Measurements from ENCODE around the gene IFNLR1.

Gene IFNLR1

DNA sequence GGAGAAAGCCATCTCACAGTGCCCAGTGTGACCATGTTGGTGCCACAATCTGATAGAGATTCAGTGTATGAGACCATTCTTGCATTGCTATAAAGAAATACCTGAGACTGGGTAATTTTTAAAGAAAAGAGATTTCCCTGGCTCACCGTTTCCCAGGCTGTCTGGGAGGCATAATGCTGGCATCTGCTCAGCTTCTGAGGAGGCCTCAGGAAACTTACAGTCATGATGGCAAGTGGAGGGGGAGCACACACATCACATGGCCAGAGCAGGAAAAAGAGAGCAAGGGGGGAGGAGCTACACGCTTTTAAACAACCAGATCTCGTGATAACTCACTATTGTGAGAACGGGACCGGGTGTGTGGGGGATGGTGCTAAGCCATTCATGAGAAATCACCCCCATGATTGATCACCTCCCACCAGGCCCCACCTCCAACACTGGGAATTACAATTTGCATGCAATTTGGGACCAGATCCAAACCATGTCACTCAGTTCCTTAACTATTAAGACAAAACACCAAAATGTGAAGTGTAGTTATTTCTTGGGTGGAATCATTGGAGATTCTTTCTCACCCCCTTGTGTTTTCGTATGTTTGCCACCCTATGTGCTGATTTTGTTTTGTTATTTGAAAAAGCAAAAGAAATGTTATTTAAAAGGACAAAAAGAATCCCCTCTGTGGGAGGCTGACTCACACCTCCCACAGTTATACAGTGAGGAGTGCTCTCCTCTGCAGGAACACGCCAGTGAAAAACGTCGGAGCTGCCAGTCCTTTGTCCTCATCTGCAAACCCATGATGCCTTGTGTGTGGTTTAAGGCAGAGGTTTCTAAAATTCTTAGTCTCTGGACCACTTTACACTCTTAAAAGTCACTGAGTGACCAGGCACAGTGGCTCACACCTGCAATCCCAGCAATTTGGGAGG is 46.9 kb upstream of the IFNLR1 start:
- TF ChIP-seq SNAI2 (CRISPR knock-in tag; IDR thresholded peaks at IDR 0.05): no peak
- TF ChIP-seq RARB (CRISPR knock-in tag; IDR thresholded peaks at IDR 0.05): no peak
- no peak for TF ChIP-seq ZFP3 (CRISPR knock-in tag; IDR thresholded peaks at IDR 0.05)
- TF ChIP-seq ZC3H10 (CRISPR knock-in tag; IDR thresholded peaks at IDR 0.05): no peak
- TF ChIP-seq, protein P1, sequence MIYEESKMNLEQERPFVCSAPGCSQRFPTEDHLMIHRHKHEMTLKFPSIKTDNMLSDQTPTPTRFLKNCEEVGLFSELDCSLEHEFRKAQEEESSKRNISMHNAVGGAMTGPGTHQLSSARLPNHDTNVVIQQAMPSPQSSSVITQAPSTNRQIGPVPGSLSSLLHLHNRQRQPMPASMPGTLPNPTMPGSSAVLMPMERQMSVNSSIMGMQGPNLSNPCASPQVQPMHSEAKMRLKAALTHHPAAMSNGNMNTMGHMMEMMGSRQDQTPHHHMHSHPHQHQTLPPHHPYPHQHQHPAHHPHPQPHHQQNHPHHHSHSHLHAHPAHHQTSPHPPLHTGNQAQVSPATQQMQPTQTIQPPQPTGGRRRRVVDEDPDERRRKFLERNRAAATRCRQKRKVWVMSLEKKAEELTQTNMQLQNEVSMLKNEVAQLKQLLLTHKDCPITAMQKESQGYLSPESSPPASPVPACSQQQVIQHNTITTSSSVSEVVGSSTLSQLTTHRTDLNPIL (CRISPR knock-in tag; IDR thresholded peaks at IDR 0.05; ENCODE audit: low read depth): no peak
- TF ChIP-seq ZNF70 (CRISPR knock-in tag; IDR thresholded peaks at IDR 0.05): no peak
- no peak for TF ChIP-seq GLIS3 (CRISPR knock-in tag; IDR thresholded peaks at IDR 0.05)
- no peak for TF ChIP-seq OSR1 (CRISPR knock-in tag; IDR thresholded peaks at IDR 0.05)
- no peak for TF ChIP-seq ZNF8 (CRISPR knock-in tag; IDR thresholded peaks at IDR 0.05)
- TF ChIP-seq CSDC2 (CRISPR knock-in tag; IDR thresholded peaks at IDR 0.05): no peak
- no peak for TF ChIP-seq TOX (CRISPR knock-in tag; IDR thresholded peaks at IDR 0.05; ENCODE audit: borderline replicate concordance)
- TF ChIP-seq ARNTL (CRISPR knock-in tag; IDR thresholded peaks at IDR 0.05; ENCODE audit: borderline replicate concordance, low read depth): no peak
- TF ChIP-seq PPARA (CRISPR knock-in tag; IDR thresholded peaks at IDR 0.05; ENCODE audit: borderline replicate concordance): no peak
- TF ChIP-seq, protein P2, sequence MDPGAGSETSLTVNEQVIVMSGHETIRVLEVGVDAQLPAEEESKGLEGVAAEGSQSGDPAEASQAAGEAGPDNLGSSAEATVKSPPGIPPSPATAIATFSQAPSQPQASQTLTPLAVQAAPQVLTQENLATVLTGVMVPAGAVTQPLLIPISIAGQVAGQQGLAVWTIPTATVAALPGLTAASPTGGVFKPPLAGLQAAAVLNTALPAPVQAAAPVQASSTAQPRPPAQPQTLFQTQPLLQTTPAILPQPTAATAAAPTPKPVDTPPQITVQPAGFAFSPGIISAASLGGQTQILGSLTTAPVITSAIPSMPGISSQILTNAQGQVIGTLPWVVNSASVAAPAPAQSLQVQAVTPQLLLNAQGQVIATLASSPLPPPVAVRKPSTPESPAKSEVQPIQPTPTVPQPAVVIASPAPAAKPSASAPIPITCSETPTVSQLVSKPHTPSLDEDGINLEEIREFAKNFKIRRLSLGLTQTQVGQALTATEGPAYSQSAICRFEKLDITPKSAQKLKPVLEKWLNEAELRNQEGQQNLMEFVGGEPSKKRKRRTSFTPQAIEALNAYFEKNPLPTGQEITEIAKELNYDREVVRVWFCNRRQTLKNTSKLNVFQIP (CRISPR knock-in tag; IDR thresholded peaks at IDR 0.05; ENCODE audit: borderline replicate concordance, low read depth): no peak
- no peak for TF ChIP-seq TCF4 (CRISPR knock-in tag; IDR thresholded peaks at IDR 0.05; ENCODE audit: borderline replicate concordance)
- TF ChIP-seq ISL1 (CRISPR knock-in tag; IDR thresholded peaks at IDR 0.05): no peak
- no peak for TF ChIP-seq ZNF565 (CRISPR knock-in tag; conservative IDR thresholded peaks at IDR 0.05; ENCODE audit: low read depth)
- no peak for ATAC-seq

DNA sequence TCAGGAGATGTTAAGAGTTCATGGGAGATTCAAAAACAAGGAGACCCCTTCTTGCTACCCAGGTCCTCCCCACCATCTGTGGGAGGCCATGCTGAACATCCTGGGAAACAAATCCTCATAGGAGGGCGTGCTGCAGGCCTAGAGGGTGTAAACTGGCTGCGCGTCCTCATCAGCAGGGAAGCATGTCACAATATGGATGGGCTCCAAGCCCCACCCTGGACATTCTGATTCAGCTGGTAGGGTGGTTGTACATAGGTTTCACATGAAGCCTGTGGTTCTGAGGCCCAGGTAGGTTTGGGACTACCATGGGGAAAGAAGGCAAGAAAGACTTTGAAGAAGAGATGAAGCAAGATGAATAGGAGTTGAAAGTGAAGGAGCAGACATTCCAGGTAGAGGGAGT is 44.6 kb upstream of the IFNLR1 start:
- TF ChIP-seq ESRRG (CRISPR knock-in tag; IDR thresholded peaks at IDR 0.05) (no peak), CSDC2 (CRISPR knock-in tag; IDR thresholded peaks at IDR 0.05) (no peak), ISL1 (CRISPR knock-in tag; IDR thresholded peaks at IDR 0.05) (no peak), SNAI2 (CRISPR knock-in tag; IDR thresholded peaks at IDR 0.05) (no peak), ARNTL (CRISPR knock-in tag; IDR thresholded peaks at IDR 0.05; ENCODE audit: borderline replicate concordance, low read depth) (no peak), TSHZ2 (CRISPR knock-in tag; IDR thresholded peaks at IDR 0.05) (no peak), TCF4 (CRISPR knock-in tag; IDR thresholded peaks at IDR 0.05; ENCODE audit: borderline replicate concordance) (no peak), TOX (CRISPR knock-in tag; IDR thresholded peaks at IDR 0.05; ENCODE audit: borderline replicate concordance) (no peak), RARB (CRISPR knock-in tag; IDR thresholded peaks at IDR 0.05) (no peak), BACH2 (CRISPR knock-in tag; IDR thresholded peaks at IDR 0.05; ENCODE audit: borderline replicate concordance) (no peak), PPARA (CRISPR knock-in tag; IDR thresholded peaks at IDR 0.05; ENCODE audit: borderline replicate concordance) (no peak), ZNF8 (CRISPR knock-in tag; IDR thresholded peaks at IDR 0.05) (no peak), ZFP30 (CRISPR knock-in tag; IDR thresholded peaks at IDR 0.05) (no peak)
- TF ChIP-seq, protein P1 (CRISPR knock-in tag; IDR thresholded peaks at IDR 0.05; ENCODE audit: low read depth): no peak
- TF ChIP-seq, protein P2 (CRISPR knock-in tag; IDR thresholded peaks at IDR 0.05; ENCODE audit: borderline replicate concordance, low read depth): no peak
- TF ChIP-seq, protein P3, sequence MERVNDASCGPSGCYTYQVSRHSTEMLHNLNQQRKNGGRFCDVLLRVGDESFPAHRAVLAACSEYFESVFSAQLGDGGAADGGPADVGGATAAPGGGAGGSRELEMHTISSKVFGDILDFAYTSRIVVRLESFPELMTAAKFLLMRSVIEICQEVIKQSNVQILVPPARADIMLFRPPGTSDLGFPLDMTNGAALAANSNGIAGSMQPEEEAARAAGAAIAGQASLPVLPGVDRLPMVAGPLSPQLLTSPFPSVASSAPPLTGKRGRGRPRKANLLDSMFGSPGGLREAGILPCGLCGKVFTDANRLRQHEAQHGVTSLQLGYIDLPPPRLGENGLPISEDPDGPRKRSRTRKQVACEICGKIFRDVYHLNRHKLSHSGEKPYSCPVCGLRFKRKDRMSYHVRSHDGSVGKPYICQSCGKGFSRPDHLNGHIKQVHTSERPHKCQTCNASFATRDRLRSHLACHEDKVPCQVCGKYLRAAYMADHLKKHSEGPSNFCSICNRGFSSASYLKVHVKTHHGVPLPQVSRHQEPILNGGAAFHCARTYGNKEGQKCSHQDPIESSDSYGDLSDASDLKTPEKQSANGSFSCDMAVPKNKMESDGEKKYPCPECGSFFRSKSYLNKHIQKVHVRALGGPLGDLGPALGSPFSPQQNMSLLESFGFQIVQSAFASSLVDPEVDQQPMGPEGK (CRISPR knock-in tag; IDR thresholded peaks at IDR 0.05; ENCODE audit: borderline replicate concordance): no peak
- no peak for ATAC-seq

Data from SK-N-SH treated with all-trans-retinoic acid at 6 μM for 48 hours (cell line).